ENCODE measurements around the gene DUSP2. TPM values are rescaled to one million over a fixed set of nuclear protein-coding genes. Genes with fewer than 3 reads are reported as not detected.
"Not testable (repeated sequence)": the region's sequence is repeated elsewhere in the genome, so short reads cannot be mapped to it uniquely, and the experiment has no call there.

The DUSP2 gene
- total and polyA plus RNA-seq, 2 donors (not counting 1 experiment from before 2014, with no cell fraction given) = 69.8 to 433 TPM

- Mint-ChIP-seq H3K4me3 (no peak overlapping the region), H3K4me1 (peaks cover 65% of the 10 kb centered on the region)
These were observed 16.7 kb upstream of the DUSP2 start for GRCh38 chr2:96161898-96162297.

GRCh38 chr2:96160366-96160765, 15.1 kb upstream of the DUSP2 start:
- H3K4me3 ChIP-seq (ENCODE audit: control extremely low read depth in 1 of 5, extremely low read depth in 1 of 5, insufficient read depth in 1 of 5, low read depth in 2 of 5, low read length in 4 of 5); H3K27me3 ChIP-seq (replicated peaks in 1 of 4; ENCODE audit: control extremely low read depth in 1 of 4, control insufficient read depth in 3 of 4, insufficient read depth in 4 of 4, low read length in 3 of 4); H3K79me2 ChIP-seq (ENCODE audit: control insufficient read depth, insufficient read depth, low read length); H3K27ac Mint-ChIP-seq; H4K20me1 ChIP-seq (ENCODE audit: control insufficient read depth, insufficient read depth, low read length, poor library complexity, severe bottlenecking); H3K9me3 Mint-ChIP-seq (ENCODE audit: insufficient read depth); H3K4me3 Mint-ChIP-seq; H3K9me3 ChIP-seq (ENCODE audit: control extremely low read depth in 1 of 3, control insufficient read depth in 2 of 3, insufficient read depth in 1 of 3, low read length in 2 of 3); H3K9ac ChIP-seq (ENCODE audit: low read length); H2AFZ ChIP-seq (ENCODE audit: insufficient read depth, low read depth, low read length, poor library complexity, severe bottlenecking); H3K4me2 ChIP-seq (replicated peaks; ENCODE audit: low read depth, low read length, poor library complexity, severe bottlenecking); H3K27ac ChIP-seq (ENCODE audit: low read length in 2 of 2); H3K27me3 Mint-ChIP-seq; ATAC-seq (ENCODE audit: low read depth); H3K36me3 ChIP-seq (replicated peaks in 1 of 2; ENCODE audit: control extremely low read depth in 1 of 2, control insufficient read depth in 1 of 2, extremely low read depth in 1 of 2, insufficient read depth in 2 of 2, low read length in 1 of 2); intact Hi-C loops (cut with micrococcal nuclease); DNase-seq: not testable (repeated sequence)
- peaks cover 66 to 82% of the 10 kb centered on the region in 2 donors for H3K4me1 ChIP-seq (ENCODE audit: control insufficient read depth in 2 of 2, insufficient read depth in 2 of 2, low read length in 2 of 2)
- WGBS (ENCODE audit: insufficient coverage) = 100% methylated on average over 2 of the region's 5 CpGs
- CTCF ChIA-PET = interaction anchor here (1.1 to 4.1 kb wide), 6 partner anchors 13 to 22 kb away, joined by 3 to 36 read pairs (median 4); partner anchors contain the start of gene ASTL
- POLR2A ChIA-PET = interaction anchor here (4.2 kb wide), 1 partner anchor 14 kb away, joined by 47 read pairs; the partner anchor contains the start of gene DUSP2
- H3K4me1 Mint-ChIP-seq = peaks cover 80% of the 10 kb centered on the region

More at GRCh38 chr2:96161898-96162297, 16.7 kb upstream of the DUSP2 start:
- Histone ChIP-seq H3K4me3 (ENCODE audit: control extremely low read depth in 1 of 5, extremely low read depth in 1 of 5, insufficient read depth in 1 of 5, low read depth in 2 of 5, low read length in 4 of 5) (no peak overlapping the region), H3K4me1 (ENCODE audit: control insufficient read depth in 2 of 2, insufficient read depth in 2 of 2, low read length in 2 of 2) (peaks cover 50 to 69% of the 10 kb centered on the region in 2 donors), H3K36me3 (replicated peaks in 1 of 2; ENCODE audit: control extremely low read depth in 1 of 2, control insufficient read depth in 1 of 2, extremely low read depth in 1 of 2, insufficient read depth in 2 of 2, low read length in 1 of 2) (no peaks in the 10 kb centered on the region), H4K20me1 (ENCODE audit: control insufficient read depth, insufficient read depth, low read length, poor library complexity, severe bottlenecking) (no peaks in the 10 kb centered on the region), H3K9ac (ENCODE audit: low read length) (no peak overlapping the region), H2AFZ (ENCODE audit: insufficient read depth, low read depth, low read length, poor library complexity, severe bottlenecking) (no peak overlapping the region), H3K4me2 (replicated peaks; ENCODE audit: low read depth, low read length, poor library complexity, severe bottlenecking) (no peak overlapping the region), H3K27me3 (replicated peaks in 1 of 4; ENCODE audit: control extremely low read depth in 1 of 4, control insufficient read depth in 3 of 4, insufficient read depth in 4 of 4, low read length in 3 of 4) (no peaks in the 10 kb centered on the region), H3K27ac (ENCODE audit: low read length in 2 of 2) (no peak overlapping the region), H3K79me2 (ENCODE audit: control insufficient read depth, insufficient read depth, low read length) (no peaks in the 10 kb centered on the region), H3K9me3 (ENCODE audit: control extremely low read depth in 1 of 3, control insufficient read depth in 2 of 3, insufficient read depth in 1 of 3, low read length in 2 of 3) (peaks cover 0 to 5% (median 0%) of the 10 kb centered on the region in 3 donors)
- no peaks in the 10 kb centered on the region for H3K27me3 Mint-ChIP-seq
- intact Hi-C loops (cut with micrococcal nuclease) = no loop called here
- POLR2A ChIA-PET = interaction anchor here (0.7 kb wide), 1 partner anchor 173 kb away, joined by 5 read pairs; no protein-coding TSS in a partner anchor
- CTCF ChIA-PET = interaction anchor here (3.0 to 17.6 kb wide), 2 partner anchors 12 to 17 kb away, joined by 35 to 1065 read pairs; partner anchors contain the start of genes ASTL and DUSP2
- DNase-seq (no peak), ATAC-seq (ENCODE audit: low read depth) (no peak)
- TF ChIP-seq CTCF (IDR thresholded peaks at IDR 0.05) (no peak), EZH2 (IDR thresholded peaks at IDR 0.05; ENCODE audit: borderline replicate concordance, insufficient read depth, low read depth, low read length, poor library complexity, severe bottlenecking) (no peak)
- WGBS (ENCODE audit: insufficient coverage) = no CpG with 5 or more reads among the region's 5 CpGs
- peak overlapping the region; percentile 93 for H3K27ac Mint-ChIP-seq
- peaks cover 2% of the 10 kb centered on the region for H3K9me3 Mint-ChIP-seq (ENCODE audit: insufficient read depth)

Measured in B cell (primary cell).